GM18870 (cell line): ENCODE measurements around the gene SLC4A9.
"Not testable (repeated sequence)": the region's sequence is repeated elsewhere in the genome, so short reads cannot be mapped to it uniquely, and the experiment has no call there.

Source experiments
- ATAC-seq: cut with Tn5 transposase; IDR thresholded peaks from one replicate; pipeline ENCODE4 v1.9.1; 2021; ENCODE audit warnings: moderate library complexity; ENCODE audit not compliant: unreplicated experiment

The SLC4A9 gene

DNA sequence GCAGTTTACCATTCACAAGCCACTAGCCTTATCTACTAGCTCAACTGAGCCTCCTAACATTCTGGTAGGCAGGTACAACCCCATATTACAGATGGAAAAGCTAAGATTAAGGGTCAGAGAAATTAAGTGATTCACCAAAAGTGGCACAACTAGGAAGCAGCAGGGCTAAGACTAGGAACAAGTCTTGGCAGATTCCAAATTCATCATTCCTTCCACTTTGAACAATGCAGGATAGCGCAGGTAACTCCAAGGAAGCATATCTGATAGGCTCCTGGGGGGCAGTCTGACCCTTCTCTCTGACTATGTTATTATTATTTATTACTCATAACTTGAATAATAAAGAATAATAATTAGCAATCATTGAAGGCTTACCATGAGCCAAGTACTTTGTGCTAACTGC lies 22.1 kb upstream of the SLC4A9 start:
- no peak for ATAC-seq

DNA sequence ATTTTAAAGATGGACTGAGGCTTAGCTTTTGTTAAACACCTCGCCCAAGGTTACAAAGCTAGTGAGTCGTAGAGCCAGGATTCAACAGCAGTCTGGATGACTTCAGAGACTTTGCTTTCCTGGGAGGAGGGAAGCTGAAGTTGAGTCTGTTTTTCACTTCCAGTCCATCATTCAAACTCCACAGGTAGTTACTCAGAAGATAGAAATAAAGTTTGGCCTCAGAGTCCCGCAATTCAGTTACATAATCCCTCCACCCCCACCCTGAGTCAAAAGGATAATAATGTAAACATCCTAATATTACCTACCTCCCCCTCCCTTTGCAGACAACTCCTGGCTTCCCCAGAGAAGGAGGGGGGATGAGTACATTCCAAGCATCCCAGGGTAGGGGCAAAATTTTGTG lies 21.7 kb upstream of the SLC4A9 start:
- ATAC-seq = no peak

DNA sequence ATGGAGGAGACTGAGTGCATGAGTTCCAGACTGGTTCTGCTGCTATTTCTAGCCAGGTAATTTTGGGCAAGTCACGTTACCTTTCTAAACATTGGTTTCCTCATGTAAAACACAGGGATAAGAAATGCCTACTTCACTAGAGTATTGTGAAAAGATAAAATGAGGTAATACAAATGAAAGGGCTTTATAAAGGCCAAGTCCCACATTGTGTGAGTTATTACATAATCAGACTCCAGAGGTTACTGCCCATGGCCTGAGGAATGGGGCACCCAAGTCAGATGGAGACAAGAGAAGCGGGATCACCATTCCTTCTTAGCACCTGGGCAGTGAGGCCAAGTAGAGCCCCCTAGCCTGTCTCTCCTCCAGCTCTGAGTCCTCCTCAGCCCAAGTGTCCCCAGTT lies 21.1 kb upstream of the SLC4A9 start:
- no peak for ATAC-seq

DNA sequence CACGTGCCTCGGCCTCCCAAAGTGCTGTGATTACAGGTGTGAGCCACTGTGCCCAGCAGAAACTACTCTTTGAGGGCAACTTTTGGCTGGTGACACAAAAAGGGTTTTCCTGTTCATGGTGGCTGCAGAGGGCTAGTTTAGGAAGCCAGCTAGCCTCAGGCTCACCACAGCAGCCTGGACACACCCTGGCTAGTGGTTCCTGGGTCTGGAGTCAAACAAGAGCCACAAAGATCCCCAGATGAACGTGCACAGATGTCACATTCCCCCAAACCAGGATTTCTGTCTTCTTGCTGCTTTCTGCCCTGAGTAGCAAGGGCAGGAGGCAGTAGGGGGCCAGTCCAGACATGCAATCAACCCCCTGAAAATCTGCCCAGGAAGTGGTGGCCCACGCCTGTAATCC lies 20.4 kb upstream of the SLC4A9 start:
- no peak for ATAC-seq

DNA sequence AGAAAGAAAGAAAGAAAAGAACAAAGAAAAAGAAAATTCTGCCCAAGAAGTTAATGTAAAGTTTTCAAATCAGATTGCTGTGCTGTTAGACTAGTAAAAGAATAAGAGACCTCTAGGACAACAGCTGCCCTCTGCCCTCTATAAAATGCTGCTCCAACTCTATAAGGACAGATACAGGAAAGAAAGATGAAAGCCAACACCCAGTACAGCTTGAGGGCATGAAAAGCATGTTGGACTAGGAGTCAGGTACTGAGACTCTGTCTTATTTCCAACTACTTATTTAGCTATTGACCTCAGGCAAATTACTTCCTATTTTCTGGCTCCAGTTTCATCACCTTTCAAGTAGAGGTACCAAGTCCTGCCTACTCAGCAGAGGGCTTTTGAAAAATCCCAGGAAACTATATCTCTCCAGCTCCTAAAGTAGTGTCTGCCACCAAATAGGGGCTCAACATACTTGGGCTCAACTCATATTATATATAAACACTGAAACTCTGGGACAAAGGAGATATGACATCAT lies 19.3 kb upstream of the SLC4A9 start:
- no peak for ATAC-seq

DNA sequence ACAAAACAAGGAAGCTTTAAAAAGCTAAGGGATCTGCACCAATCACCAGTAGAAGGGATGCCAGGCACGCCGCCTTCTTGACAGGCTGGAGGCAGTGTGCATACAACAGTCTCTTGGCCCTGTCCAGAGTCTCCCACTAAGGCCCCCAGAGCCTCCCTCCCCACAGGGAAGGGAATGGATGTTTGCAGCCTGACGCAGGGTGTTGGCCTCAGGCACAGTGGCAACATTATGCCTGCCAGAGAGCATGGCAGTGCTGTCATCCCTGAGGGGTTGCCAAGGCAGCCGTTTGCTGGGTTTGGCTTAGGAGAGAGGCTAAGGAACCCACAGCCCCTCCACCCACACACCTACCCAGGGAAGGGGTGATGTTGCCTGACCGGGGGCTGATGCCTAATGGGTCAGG lies 18.4 kb upstream of the SLC4A9 start:
- ATAC-seq = no peak

DNA sequence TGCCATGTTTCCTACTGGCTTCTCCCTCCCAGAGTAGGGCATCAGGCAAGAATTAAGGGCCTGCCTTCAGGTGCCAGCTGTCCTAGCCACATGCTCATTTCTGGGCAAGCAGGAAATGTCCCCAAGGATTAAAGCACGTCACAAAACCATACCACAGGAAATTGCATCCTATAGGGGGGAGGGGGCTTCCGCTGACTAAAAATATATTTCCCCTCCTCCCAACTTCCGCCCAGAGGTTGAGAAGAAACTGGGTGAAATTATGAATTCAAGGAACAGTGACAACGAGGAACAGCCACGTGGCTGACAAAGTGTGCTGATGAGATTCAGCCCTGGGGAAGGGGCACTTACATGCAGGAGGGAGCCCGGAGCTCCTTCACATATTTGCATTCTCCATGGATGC lies 17.7 kb upstream of the SLC4A9 start:
- ATAC-seq = no peak

DNA sequence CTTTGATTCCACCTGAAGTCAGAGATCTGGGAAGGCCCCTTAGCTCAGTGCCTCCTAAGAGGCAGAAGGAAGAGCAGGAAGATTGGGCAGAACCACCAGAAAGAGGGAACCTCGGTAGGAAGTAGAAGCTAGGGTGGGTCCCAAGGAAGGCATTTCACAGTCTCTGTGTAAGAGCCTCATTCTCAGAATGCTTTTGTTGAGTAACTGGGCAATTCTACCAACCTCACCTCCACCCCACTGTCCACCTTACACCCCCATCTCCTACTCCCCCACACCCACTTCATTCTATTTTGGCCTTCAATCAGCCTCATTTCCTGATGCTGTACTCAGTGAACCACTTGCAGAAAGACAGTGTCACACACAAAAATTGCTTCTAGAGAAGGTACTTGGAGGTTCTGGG lies 17.1 kb upstream of the SLC4A9 start:
- ATAC-seq = no peak

DNA sequence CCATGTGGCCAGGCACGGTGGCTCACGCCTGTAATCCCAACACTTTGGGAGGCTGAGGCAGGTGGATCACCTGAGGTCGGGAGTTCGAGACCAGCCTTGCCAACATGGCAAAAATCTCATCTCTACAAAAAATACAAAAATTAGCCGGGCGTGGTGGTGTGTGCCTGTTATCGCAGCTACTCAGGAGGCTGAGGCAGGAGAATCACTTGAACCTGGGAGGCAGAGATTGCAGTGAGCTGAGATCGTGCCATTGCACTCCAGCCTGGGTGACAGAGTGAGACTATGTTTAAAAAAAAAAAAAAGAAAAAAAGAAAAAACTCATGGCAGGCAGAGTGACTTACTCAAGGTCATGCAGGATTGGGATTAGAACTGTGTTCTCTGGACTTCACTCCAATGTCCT lies 16.1 kb upstream of the SLC4A9 start:
- not testable (repeated sequence) for ATAC-seq

DNA sequence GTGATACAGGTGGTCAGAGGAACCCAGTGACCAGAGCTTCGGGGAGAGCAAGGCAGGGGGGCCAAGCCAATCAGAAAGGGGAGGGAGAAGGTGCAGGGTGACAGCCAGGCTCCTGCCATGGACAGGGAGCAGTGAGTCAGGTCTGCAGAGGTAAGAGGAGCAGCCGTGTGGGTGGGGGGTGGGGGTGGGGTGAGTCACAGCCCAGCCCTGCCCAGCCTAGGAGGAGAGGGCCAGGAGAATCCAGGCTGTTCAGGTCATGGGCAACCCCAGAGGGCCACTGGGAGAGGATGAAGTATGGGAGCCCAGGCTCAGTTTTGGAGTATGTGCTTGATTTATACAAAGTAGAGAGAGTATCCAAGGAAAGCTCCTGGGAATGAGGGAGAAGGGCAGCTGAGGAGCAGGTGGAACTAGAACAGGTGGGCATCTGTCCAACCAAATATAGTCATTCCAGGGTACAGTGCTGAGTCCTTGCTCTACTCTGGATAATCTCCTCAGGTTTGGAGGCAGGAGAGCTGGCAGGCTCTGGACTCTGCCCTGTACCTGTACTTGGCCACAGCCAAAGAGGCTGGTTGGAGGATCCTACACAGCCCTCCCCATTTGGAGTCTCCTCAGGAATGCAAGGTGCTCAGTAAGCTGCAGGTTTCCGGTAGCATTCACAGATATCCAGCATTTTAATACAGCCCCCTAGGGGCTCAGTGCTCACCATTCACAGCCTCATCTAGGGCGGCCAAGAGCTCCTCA lies 15.1 kb upstream of the SLC4A9 start:
- ATAC-seq = no peak

DNA sequence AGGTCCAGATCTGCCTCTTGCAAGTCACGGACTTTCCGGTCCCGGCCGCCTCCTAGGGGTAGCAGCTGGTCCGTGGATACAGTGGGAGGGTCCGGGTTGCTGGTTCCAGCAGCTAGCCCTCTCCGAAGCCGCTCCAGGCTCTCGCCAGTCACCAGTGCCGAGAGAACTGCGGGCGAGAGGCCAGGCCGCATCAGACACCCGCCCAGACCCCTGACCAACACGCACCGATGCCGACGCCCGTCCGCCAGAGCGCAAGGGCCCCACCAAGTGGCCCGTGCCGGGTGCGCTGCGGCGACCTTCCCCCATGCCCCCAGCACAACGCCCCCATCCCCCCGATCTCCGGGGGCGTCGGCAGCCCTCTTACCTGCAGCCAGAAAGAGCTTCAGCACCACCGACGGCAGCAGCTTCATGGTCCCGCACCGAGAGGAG lies 14.1 kb upstream of the SLC4A9 start:
- ATAC-seq = peak; percentile 5

DNA sequence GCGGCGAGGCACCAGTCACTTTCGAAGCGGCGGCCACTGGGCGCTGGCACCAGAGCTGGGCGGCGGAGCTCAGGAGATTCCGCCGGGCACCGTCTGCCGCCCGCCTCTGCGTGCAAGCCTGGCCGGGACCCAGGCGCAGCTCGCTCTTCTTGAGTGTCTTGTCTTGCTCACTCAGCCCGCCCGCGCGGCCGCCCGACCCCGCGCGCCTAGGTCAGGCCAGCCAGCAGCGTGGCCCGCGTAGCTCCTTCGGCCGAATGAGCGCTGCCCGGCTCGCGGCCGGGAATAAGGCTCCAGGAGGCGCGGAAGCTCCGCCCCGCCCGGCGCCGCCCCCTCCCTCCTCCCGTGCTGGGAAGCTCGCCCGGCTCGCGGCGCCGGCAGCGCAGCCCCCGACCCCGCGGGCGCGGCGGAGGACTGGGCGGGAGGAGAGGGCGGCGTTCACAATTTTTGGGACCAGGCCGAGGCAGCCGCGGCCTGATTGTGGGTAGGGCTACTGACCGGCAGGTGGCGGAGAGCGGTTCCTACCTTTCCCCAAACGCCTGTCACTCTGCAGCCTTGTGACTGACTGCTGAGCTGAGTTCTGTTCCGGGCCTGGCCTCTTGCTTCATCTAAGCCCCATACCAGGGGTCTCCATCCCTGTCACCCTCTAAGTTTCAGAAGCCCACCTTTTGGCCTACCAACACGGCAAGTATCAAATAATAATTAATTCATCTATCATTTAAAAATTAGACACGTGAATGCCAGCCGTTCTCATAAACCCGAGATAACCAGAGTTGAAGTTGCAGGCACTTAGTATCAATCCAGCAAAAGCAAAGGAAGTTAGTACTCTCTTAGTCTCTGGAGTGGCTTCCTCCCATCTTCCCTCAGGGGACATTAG lies 13.4 kb upstream of the SLC4A9 start, which contains the start of gene HBEGF:
HBEGF (minus strand) TSS at position 256 of the 874 bp plus-strand sequence. CDS start 275 bp downstream, outside the sequence.
- ATAC-seq = peak; percentile 60

DNA sequence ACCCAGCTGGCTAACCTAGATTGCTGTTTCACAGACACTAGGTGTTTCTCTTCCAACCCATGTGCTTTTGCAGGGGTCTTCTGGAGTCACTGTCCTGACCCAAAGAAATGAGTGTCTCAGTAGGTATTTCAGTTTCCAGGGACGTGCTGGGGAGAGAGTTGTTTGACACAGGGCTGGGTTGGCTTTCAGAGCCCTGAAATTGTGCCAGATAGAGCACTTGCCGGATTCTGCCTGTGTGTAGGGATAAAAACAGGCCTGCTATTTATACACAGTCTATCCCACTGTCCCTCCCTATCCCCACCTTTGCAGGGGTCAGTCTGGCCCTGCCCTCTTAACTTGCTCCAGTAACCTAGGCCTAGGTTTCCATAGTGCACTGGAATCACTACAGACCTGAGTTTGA lies 12.6 kb upstream of the SLC4A9 start:
- ATAC-seq = no peak

DNA sequence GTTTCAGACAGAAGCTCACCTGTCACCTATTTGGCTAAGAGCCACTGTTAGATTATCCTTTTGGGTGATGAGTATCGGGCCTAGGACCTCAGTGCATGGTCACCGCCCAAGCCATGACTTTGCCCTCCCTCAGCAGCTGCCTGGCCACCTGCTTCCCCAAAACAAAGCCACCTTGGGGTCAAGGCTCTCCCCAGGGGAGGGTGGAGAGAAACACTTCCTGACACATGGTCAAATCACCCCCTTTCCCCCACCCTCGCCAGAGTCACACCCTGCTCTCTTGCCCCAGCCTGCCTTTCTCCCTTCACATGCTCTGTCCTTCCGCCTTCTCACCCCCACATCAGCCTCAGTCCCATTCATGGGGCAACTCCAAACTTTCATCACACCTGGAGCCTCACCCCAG lies 11.9 kb upstream of the SLC4A9 start:
- no peak for ATAC-seq

DNA sequence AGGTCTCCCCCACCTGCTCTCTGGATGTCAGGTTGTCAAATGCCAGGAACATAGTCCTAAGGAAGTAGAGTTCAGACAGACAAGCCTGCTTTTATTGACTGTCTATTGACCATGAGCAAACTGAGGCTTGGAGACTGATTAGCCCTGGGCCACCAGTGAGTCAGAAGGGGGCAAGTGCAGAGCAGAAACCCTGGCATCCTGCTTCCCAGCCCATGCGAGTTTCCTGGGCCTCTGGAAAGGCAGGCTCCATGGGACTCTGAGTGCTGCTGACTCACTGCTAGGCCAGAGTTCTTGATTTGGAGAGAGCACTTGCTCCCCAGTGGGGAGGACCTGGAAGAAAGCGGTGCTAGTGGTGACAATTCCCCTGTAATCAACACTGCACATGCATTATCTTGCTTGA lies 10.8 kb upstream of the SLC4A9 start:
- no peak for ATAC-seq

DNA sequence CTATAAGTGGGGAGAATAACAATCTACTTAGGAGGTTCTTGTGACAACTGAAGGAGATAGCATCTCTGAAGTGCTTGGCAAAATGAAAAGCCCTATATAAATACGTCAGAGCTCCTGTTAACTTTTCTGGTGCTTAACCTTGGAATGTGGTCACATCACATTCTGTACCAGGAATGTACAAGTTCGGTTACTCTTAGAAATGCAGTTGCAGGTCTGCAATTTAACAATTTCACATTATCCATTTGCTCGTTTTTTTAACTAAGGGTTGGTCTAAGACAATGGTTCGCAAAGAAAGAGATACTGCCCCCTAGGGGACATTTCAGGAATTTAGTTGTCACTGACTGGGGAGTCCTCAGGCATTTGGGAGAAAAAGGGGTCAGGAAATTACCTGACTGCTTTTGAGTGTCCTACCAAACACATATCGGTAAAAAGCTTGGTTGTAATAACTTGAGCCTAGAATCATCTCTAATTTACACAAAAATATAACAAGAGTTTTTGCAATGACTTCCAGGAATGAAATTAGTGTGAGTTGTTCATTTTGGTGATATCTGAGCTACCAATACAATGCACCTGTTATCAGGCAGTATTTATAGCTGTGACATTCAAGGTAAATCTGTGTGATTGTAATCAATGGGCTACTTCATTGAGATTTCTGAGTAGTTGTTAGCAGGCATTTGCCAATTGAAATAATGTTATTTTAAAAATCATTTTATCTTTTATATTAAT lies 8.2 kb upstream of the SLC4A9 start:
- ATAC-seq = peak; percentile 69

DNA sequence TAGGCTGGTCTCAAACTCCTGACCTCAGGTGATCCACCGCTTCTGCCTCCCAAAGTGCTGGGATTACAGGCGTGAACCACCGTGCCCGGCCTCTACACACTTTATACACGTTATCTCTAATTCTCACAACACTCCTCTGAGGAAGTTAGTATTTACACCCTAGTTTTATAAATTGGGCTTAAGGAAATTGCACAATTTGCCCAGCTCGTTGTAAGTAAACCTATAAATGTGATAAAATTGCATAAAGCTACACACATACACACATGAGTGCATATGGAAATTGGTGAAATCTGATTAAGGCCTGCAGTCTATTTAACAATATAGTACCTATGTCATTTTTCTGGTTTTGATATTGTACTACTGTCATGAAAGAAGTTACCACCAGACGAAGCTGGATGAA lies 4.4 kb upstream of the SLC4A9 start:
- ATAC-seq = no peak

DNA sequence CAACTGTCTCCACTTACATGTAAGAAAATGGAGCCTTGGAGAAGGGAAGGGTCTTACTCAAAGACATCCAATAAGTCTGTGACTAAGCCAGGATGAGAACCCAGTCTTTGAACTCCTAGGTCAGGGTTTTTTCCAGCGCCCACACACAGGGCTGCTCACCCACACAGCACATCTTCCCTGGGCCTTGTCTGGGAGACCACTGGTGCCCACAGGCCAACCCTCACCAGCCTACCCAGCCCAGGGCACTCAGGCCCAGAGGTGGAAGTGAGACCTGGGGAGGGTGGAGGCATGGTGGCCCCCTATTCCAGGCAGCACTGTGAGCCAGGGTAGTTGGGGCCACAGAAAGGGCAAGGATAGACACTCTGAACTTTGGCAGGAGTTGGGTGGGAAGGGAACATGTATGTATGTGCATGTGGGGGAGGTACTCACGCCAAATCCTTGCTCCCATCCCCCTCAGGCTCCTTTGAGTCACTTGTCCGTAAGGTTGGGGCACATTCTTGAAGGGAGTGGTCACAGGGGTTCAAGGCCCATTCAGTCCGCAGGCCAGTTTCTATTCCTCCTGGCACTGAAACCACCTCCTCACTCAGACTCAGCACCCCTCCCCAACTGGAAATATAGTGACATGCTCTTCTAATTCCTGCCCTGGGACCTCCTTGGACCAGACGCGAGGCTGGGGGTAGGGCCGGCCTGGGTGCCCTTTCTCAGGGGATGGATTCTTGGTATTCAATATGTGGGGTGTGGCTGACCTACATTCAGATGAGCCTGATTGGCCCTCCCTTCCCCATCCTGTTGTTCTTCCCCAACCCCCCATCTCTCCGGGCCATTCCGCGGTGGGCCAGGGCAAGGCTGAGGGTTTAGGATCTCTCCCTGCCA lies 2.9 kb upstream of the SLC4A9 start:
- peak; percentile 17 for ATAC-seq

DNA sequence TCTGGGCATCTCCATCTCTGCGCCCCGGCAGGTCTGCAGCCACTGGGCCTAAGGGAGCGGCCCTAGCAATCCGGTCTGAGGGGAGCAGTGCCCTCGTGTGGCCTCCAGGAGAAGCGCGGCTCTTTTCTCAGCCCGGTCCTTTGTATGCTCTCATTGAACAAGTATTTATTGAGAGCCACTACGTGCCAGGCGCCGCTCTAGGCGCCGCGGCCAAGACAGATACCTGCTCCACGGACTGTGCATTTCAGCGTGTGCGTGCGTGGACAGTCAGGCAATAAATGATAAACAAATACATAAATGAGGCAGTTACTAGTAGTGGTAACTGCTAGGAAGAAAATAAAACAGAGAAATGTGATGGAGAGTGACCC lies 2.3 kb upstream of the SLC4A9 start:
- ATAC-seq = peak; percentile 85

DNA sequence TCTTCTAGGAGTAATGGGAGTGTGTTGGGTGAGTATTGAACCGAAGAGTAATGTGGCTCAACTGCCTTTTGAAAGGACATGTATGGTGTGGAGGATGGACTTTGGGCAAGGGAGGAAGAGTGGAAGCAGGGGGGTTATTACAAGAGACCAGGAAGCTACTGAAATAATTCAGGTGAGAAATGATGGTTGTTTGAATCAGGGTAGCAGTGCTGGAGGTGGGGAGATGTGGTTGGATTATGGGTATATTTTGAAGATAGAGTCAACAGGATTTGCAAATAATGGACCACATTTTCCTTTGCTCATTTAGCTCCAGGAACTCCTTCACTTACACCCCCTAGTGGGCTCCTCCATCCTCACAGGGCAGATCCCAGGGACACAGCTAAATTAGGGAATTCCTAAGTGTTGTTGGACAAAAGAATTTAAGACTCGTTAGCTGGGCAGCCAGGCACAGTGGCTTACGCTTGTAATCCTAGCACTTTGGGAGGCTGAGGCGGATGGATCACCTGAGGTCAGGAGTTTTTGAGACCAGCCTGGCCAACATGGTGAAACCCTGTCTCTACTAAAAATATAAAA lies 1.2 kb upstream of the SLC4A9 start:
- no peak for ATAC-seq
